A549 (cell line): ENCODE measurements around the gene CDHR2. TPM values are rescaled to one million over a fixed set of nuclear protein-coding genes. Genes with fewer than 3 reads are reported as not detected.
A peak's percentile ranks its signal among the peaks of the same experiment; 100 is the strongest.

ENCODE experiments used
- ATAC-seq, 2 experiments: fragments of 200-7000 bp in 1 of 2; fragments of >200 bp in 1 of 2; cut with Nextera tagmentation in 1 of 2; cut with Tn5 transposase in 1 of 2; 3 replicates each; pipeline versions ENCODE4 v1.8.0 to v1.9.1; 2018 to 2020; ENCODE audit warnings: mild to moderate bottlenecking in 1 of 2, moderate library complexity in 1 of 2
- CTCF ChIA-PET: fragments of 300-600 bp; sonication (Branson Sonifier 250); formaldehyde crosslinking; extraction: SDS; loops from one replicate; lab custom pipeline; 2021; ENCODE audit warnings: antibody characterized with exemption, inconsistent platforms; lab: Yijun Ruan, JAX
- POLR2A ChIA-PET: fragments of 350-600 bp; formaldehyde crosslinking; extraction: SDS; loops from one replicate; lab custom pipeline; 2021; ENCODE audit warnings: antibody characterized with exemption, inconsistent platforms; lab: Yijun Ruan, JAX
- DNase-seq, 2 experiments: peaks; one replicate each; pipeline versions ENCODE4 v3.0.0 to v3.0.0-alpha.2; 2011 to 2016; ENCODE audit warnings: low read depth in 1 of 2, low spot score in 1 of 2
- FAIRE-seq: peaks from 2 replicates; lab custom pipeline; 2011; peaks lifted over from hg19 to GRCh38; lab: Jason Lieb, UNC
- H3K27ac ChIP-seq, 2 experiments: fragments of >200 bp; sonication (Bioruptor Twin); formaldehyde crosslinking; 3 replicates each; pipeline ENCODE4 v1.5.1; 2016 to 2017
- H3K4me1 ChIP-seq: fragments of >200 bp; sonication (Bioruptor Twin); formaldehyde crosslinking; 3 replicates; pipeline ENCODE4 v1.6.1; 2016
- H3K4me2 ChIP-seq: fragments of >200 bp; sonication (Bioruptor Twin); formaldehyde crosslinking; 3 replicates; pipeline ENCODE4 v1.6.1; 2016
- H3K4me3 ChIP-seq: fragments of >200 bp; sonication (Bioruptor Twin); formaldehyde crosslinking; 3 replicates; pipeline ENCODE4 v1.5.1; 2016
- H3K9me3 ChIP-seq: fragments of >200 bp; sonication (Bioruptor Twin); formaldehyde crosslinking; 3 replicates; pipeline ENCODE4 v1.6.1; 2016
- BCL3 ChIP-seq: fragments of >200 bp; sonication (Bioruptor Twin); formaldehyde crosslinking; IDR thresholded peaks from 3 replicates; pipeline ENCODE4 v1.6.1; 2016
- CBX2 ChIP-seq: fragments of 200-600 bp; sonication (generic); IDR thresholded peaks from 2 replicates; pipeline ENCODE4 v1.6.1; 2016; ENCODE audit warnings: low read depth, mild to moderate bottlenecking, borderline replicate concordance
- CBX8 ChIP-seq: fragments of 200-600 bp; sonication (generic); IDR thresholded peaks from 2 replicates; pipeline ENCODE4 v1.6.1; 2016
- CHD2 ChIP-seq: fragments of 150-350 bp; IDR thresholded peaks from 2 replicates; pipeline ENCODE4 v1.6.1; 2014; ENCODE audit warnings: low read length; ENCODE audit not compliant: partially characterized antibody
- EP300 ChIP-seq, 2 experiments: fragments of >200 bp; sonication (Bioruptor Twin); formaldehyde crosslinking; IDR thresholded peaks; 2 replicates in 1 of 2; 3 replicates in 1 of 2; pipeline ENCODE4 v1.6.1; 2016 to 2017
- FOSB ChIP-seq: fragments of 250-450 bp; sonication (Bioruptor Pico); IDR thresholded peaks from 2 replicates; pipeline ENCODE4 v1.5.0; 2020; ENCODE audit warnings: mild to moderate bottlenecking, moderate library complexity
- FOXS1 ChIP-seq: fragments of 250-450 bp; sonication (Bioruptor Pico); IDR thresholded peaks from 2 replicates; pipeline ENCODE4 v1.5.0; 2020; ENCODE audit warnings: mild to moderate bottlenecking, moderate library complexity
- HEYL ChIP-seq: fragments of 250-450 bp; sonication (Bioruptor Pico); IDR thresholded peaks from 2 replicates; pipeline ENCODE4 v1.8.0; 2021; ENCODE audit warnings: mild to moderate bottlenecking, moderate library complexity
- HMGXB4 ChIP-seq: fragments of 250-450 bp; sonication (Bioruptor Pico); IDR thresholded peaks from 2 replicates; pipeline ENCODE4 v1.5.0; 2021; ENCODE audit warnings: mild to moderate bottlenecking, moderate library complexity, borderline replicate concordance
- HOXA7 ChIP-seq: fragments of 250-450 bp; sonication (Bioruptor Pico); IDR thresholded peaks from 2 replicates; pipeline ENCODE4 v1.5.0; 2020; ENCODE audit warnings: mild to moderate bottlenecking, moderate library complexity
- HOXB5 ChIP-seq: fragments of 250-450 bp; sonication (Bioruptor Pico); IDR thresholded peaks from 2 replicates; pipeline ENCODE4 v1.5.0; 2020; ENCODE audit warnings: mild to moderate bottlenecking, moderate library complexity
- NFE2L2 ChIP-seq: fragments of 150-350 bp; conservative IDR thresholded peaks from 2 replicates; pipeline ENCODE4 v1.6.1; 2014; ENCODE audit warnings: low read length
- PHF8 ChIP-seq: fragments of 200-600 bp; sonication (generic); IDR thresholded peaks from 2 replicates; pipeline ENCODE4 v1.6.1; 2016; ENCODE audit warnings: low read depth, mild to moderate bottlenecking, antibody characterized with exemption, moderate library complexity, borderline replicate concordance
- REST ChIP-seq: fragments of 200-600 bp; sonication (generic); IDR thresholded peaks from 2 replicates; pipeline ENCODE4 v1.6.1; 2016; ENCODE audit warnings: antibody characterized with exemption, mild to moderate bottlenecking, moderate library complexity
- RFX5 ChIP-seq: fragments of 450-650 bp; IDR thresholded peaks from 2 replicates; pipeline ENCODE4 v1.7.1; 2014; ENCODE audit warnings: antibody characterized with exemption, mild to moderate bottlenecking, moderate library complexity
- USF2 ChIP-seq: fragments of 450-650 bp; IDR thresholded peaks from 2 replicates; pipeline ENCODE4 v1.6.1; 2014; ENCODE audit warnings: antibody characterized with exemption
- ZC3H11A ChIP-seq: fragments of 450-650 bp; IDR thresholded peaks from 2 replicates; pipeline ENCODE4 v1.6.1; 2014; ENCODE audit warnings: antibody characterized with exemption, mild to moderate bottlenecking
- ZFP36 ChIP-seq: fragments of 450-650 bp; IDR thresholded peaks from 2 replicates; pipeline ENCODE4 v1.6.1; 2014; ENCODE audit warnings: borderline replicate concordance; ENCODE audit not compliant: partially characterized antibody
- WGBS: methylation state at CpG from one replicate; pipeline ENCODE4 v1.1.6; 2017; ENCODE audit errors: missing lambda C conversion rate; 5-methylcytosine and 5-hydroxymethylcytosine counted together
- polyA plus RNA-seq, 4 experiments: library from polyadenylated mRNA; depleted of rRNA in 3 of 4; stranded (reverse); fragments of >200 nt; fragmentation: RNase III in 1 of 4; extraction: RNeasy Plus Mini Kit Qiagen cat#74134 plus additional on column Dnase treatment in 1 of 4; gene quantifications; 2 replicates in 3 of 4; 3 replicates in 1 of 4; pipeline ENCODE4 v1.2.3, GENCODE V29; 2011 to 2017

Gene CDHR2
- polyA plus RNA-seq, 2 of the 4 experiments (the other 2 are of a cell fraction), result 0.09 TPM; not detected in 1

GRCh38 chr5:176538230-176538988 is 10.7 kb upstream of the CDHR2 start:
- H3K27ac ChIP-seq, result peak overlapping the region; percentile 6 to 79; a peak in 3 of 6 replicates
- ChIA-PET CTCF (interaction anchor here (0.6 to 6.2 kb wide), 9 partner anchors 9 to 816 kb away, joined by 3 to 37 read pairs (median 4); partner anchors contain the start of genes CLTB and FAF2), POLR2A (interaction anchor here (0.6 to 1.9 kb wide), 12 partner anchors 9 to 1044 kb away, joined by 3 to 16 read pairs (median 4); partner anchors contain the start of genes CLTB, FAF2, HIGD2A and KIAA1191)
- H3K4me1 ChIP-seq, result peaks cover 50% of the 10 kb centered on the region
- no peak for FAIRE-seq
- peak overlapping the region; percentile 84; the same call in 1 of the 3 replicates for H3K4me3 ChIP-seq
- peak overlapping the region; percentile 66 for H3K4me2 ChIP-seq
- 32% methylated on average over 13 of the region's 13 CpGs for WGBS
- no peaks in the 10 kb centered on the region for H3K9me3 ChIP-seq
- no peak for DNase-seq
- no peak for ATAC-seq
- TF ChIP-seq USF2, result no peak
- TF ChIP-seq EP300 (IDR thresholded peaks at IDR 0.05), result no peak
- no peak for TF ChIP-seq PHF8
- TF ChIP-seq CBX2, result no peak
- no peak for TF ChIP-seq HEYL (CRISPR knock-in tag)
- no peak for TF ChIP-seq BCL3
- no peak for TF ChIP-seq HOXB5 (CRISPR knock-in tag)
- TF ChIP-seq RFX5, result no peak
- no peak for TF ChIP-seq FOSB (CRISPR knock-in tag)
- no peak for TF ChIP-seq CHD2

- no peak overlapping the region for H3K4me2 ChIP-seq
- ATAC-seq (no peak), DNase-seq (no peak), FAIRE-seq (no peak)
- H3K4me3 ChIP-seq, result no peak overlapping the region
- H3K4me1 ChIP-seq, result peaks cover 44% of the 10 kb centered on the region
- H3K27ac ChIP-seq, result no peak overlapping the region
- H3K9me3 ChIP-seq, result no peaks in the 10 kb centered on the region
- ChIA-PET POLR2A (interaction anchor here (0.6 to 1.3 kb wide), 2 partner anchors 123 to 1044 kb away, joined by 3 to 7 read pairs; partner anchors contain the start of gene CLTB), CTCF (interaction anchor here (0.6 to 6.2 kb wide), 7 partner anchors 10 to 816 kb away, joined by 3 to 37 read pairs (median 4); partner anchors contain the start of genes CLTB and FAF2)
- TF ChIP-seq HOXB5 (CRISPR knock-in tag), result no peak
- no peak for TF ChIP-seq ZC3H11A
- no peak for TF ChIP-seq NFE2L2
- no peak for TF ChIP-seq HMGXB4 (CRISPR knock-in tag)
- TF ChIP-seq REST, result no peak
- no peak for TF ChIP-seq ZFP36
- no peak for TF ChIP-seq FOXS1 (CRISPR knock-in tag)
- no peak for TF ChIP-seq HOXA7 (CRISPR knock-in tag)
- TF ChIP-seq CBX8, result no peak
- 50% methylated on average over 5 of the region's 5 CpGs for WGBS
Measured at GRCh38 chr5:176538989-176539384, 10.2 kb upstream of the CDHR2 start.
